Activated CD4-positive, alpha-beta memory T cell treated with anti-CD3 and anti-CD28 coated beads for 36 hours (primary cell): ENCODE measurements around the gene EXOC2. TPM values are rescaled to one million over a fixed set of nuclear protein-coding genes. Genes with fewer than 3 reads are reported as not detected.

Experiments used
- CTCF ChIA-PET: fragments of 350-600 bp; sonication (Branson Sonifier 250); formaldehyde crosslinking; loops from one replicate; lab custom pipeline; 2021; ENCODE audit warnings: antibody characterized with exemption, inconsistent platforms; lab: Charles Lee
- POLR2A ChIA-PET: fragments of 350-600 bp; sonication (Branson Sonifier 250); formaldehyde crosslinking; loops from one replicate; lab custom pipeline; 2021; ENCODE audit warnings: antibody characterized with exemption; lab: Charles Lee
- DNase-seq: peaks from one replicate; pipeline ENCODE4 v3.0.0-alpha.2; 2020
- H3K27ac Mint-ChIP-seq: one replicate; pipeline ENCODE4 v1.8.0; 2021; ENCODE audit warnings: mixed read lengths
- H3K27me3 Mint-ChIP-seq: one replicate; pipeline ENCODE4 v1.8.0; 2021; ENCODE audit warnings: mixed read lengths
- H3K36me3 Mint-ChIP-seq: one replicate; pipeline ENCODE4 v1.8.0; 2021; ENCODE audit warnings: mixed read lengths
- H3K4me1 Mint-ChIP-seq: one replicate; pipeline ENCODE4 v1.8.0; 2021; ENCODE audit warnings: low read depth, mixed read lengths
- H3K4me3 Mint-ChIP-seq: one replicate; pipeline ENCODE4 v1.8.0; 2021; ENCODE audit warnings: mild to moderate bottlenecking, mixed read lengths
- H3K9me3 Mint-ChIP-seq: one replicate; pipeline ENCODE4 v1.8.0; 2021; ENCODE audit warnings: mixed read lengths
- intact Hi-C: fragments of 100-400 bp; cut with micrococcal nuclease; formaldehyde crosslinking; loops from one replicate; pipeline ENCODE4 v1.15.1; 2023
- total RNA-seq, 2 experiments: library from RNA; stranded (reverse); gene quantifications; one replicate each; pipeline ENCODE4 v1.2.3, GENCODE V29; 2021

Gene EXOC2
- total RNA-seq, 2 experiments from 2014 or later: 40.5 to 42.3 TPM

DNA sequence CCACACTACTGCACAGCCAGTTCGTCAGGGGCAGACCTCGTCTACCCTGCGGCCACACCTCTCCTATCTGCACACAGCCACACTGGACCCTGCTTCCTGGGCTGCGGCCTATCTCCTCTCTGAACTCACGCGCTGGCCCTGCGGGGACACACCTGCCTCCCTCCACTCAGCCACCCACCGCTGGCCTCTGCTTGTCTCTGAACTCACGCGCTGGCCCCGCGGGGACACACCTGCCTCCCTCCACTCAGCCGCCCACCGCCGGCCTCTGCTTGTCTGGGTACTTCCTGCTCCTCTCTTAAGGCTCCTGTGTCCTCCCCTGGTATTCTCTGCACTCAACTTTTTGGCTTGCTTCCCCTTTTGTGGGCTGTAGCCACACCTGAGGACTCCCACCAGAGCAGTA is 88.4 kb downstream of the EXOC2 start:
- Mint-ChIP-seq H3K36me3 (peaks cover 23% of the 10 kb centered on the region), H3K4me3 (no peak overlapping the region), H3K27me3 (no peaks in the 10 kb centered on the region), H3K27ac (no peak overlapping the region), H3K4me1 (no peaks in the 10 kb centered on the region), H3K9me3 (no peaks in the 10 kb centered on the region)
- intact Hi-C loops: no loop called here
- DNase-seq: no peak
- ChIA-PET CTCF (no interaction called here), POLR2A (no interaction called here)

DNA sequence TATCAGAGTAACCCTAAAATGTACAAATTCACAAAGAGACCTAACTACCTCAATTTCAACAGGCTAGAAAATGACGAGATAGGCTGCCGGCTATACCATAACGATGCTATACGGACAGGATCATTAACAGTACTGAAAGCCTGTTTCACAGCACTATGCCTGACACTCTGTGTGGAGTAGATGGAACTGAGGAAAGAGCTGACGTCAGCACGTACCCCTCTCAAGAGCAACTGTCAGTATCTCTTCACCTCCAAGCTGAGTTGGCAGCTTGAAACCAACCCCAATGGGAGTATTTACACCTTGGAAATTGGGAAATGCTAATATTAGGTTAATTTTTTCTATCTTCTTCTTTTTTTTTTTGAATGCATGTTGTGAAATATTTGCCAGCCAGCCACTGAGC is 89.7 kb downstream of the EXOC2 start:
- DNase-seq: no peak
- no peak overlapping the region for H3K27ac Mint-ChIP-seq
- ChIA-PET POLR2A (interaction anchor here (0.6 kb wide), 1 partner anchor 238 kb away, joined by 3 read pairs; no protein-coding TSS in a partner anchor), CTCF (interaction anchor here (0.7 to 1.0 kb wide), 2 partner anchors 119 to 134 kb away, joined by 3 to 4 read pairs; no protein-coding TSS in a partner anchor)
- no peaks in the 10 kb centered on the region for H3K27me3 Mint-ChIP-seq
- H3K4me1 Mint-ChIP-seq: no peaks in the 10 kb centered on the region
- no peak overlapping the region for H3K4me3 Mint-ChIP-seq
- peaks cover 18% of the 10 kb centered on the region for H3K36me3 Mint-ChIP-seq
- intact Hi-C loops: no loop called here
- no peaks in the 10 kb centered on the region for H3K9me3 Mint-ChIP-seq

DNA sequence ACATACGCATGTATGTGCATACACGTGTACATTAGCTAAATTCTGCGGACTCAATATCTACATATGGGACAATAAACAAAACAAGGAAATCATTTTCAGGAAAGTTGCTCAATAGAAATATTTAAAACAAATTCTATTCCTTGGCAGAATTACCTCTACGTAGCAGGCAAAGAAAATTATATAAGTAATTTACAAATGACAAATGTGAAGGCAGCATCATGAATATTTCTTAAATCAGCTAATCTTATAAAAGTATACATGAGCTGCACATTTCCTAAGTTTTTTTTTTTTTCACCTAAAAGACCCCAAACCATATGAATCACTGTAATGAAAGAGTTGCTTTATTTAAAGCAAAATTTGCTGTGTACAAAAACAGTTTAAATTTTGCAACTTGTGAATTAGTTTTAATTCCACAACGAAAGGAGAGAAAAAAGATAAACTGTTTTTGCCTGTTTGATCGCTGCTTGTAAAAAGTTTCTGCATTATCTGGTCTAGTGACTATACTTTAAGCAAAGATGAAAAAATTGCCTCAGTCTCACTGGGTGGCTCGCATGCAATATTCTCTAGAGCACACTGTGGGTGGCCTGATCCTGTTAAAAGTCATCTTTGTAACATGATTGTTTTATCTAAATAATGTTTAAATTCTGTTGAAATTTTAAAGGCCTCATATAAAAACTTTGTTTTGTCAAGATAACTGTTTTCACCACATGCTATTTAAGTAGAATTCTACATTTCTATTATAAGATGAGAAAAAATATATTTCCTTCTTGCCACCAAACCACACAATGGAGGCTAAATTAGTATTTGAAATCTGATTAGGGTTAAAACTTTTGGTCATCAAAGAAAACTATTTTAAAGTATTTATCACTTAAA is 93.1 kb downstream of the EXOC2 start:
- intact Hi-C loops: loop anchor here (10.0 kb wide), 1 partner anchor 295 kb away; no protein-coding TSS in a partner anchor
- Mint-ChIP-seq H3K27me3 (no peaks in the 10 kb centered on the region), H3K36me3 (no peaks in the 10 kb centered on the region), H3K27ac (no peak overlapping the region), H3K4me1 (no peaks in the 10 kb centered on the region), H3K9me3 (no peaks in the 10 kb centered on the region), H3K4me3 (no peak overlapping the region)
- ChIA-PET CTCF (no interaction called here), POLR2A (no interaction called here)
- no peak for DNase-seq

DNA sequence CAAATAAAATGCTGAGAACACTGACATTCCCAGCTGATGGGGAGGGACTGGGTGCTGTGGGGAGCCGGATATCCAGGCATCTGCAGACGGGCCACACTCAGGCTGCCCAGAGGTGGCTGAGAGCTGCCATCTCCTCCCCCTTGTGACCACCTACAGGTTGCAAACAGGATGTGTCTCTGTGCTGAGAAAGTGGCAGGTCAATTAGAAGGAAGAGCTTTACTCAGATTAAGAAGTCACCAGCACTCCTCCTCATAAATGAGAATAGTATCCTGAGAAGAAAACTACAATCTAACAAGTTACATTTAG is 99.1 kb downstream of the EXOC2 start:
- H3K9me3 Mint-ChIP-seq: no peaks in the 10 kb centered on the region
- CTCF ChIA-PET: interaction anchor here (0.8 to 3.8 kb wide), 31 partner anchors 10 to 843 kb away, joined by 3 to 32 read pairs (median 5); partner anchors contain the start of gene IRF4
- intact Hi-C loops: loop anchor here (1.0 to 10.0 kb wide), 6 partner anchors 128 to 803 kb away; no protein-coding TSS in a partner anchor

DNA sequence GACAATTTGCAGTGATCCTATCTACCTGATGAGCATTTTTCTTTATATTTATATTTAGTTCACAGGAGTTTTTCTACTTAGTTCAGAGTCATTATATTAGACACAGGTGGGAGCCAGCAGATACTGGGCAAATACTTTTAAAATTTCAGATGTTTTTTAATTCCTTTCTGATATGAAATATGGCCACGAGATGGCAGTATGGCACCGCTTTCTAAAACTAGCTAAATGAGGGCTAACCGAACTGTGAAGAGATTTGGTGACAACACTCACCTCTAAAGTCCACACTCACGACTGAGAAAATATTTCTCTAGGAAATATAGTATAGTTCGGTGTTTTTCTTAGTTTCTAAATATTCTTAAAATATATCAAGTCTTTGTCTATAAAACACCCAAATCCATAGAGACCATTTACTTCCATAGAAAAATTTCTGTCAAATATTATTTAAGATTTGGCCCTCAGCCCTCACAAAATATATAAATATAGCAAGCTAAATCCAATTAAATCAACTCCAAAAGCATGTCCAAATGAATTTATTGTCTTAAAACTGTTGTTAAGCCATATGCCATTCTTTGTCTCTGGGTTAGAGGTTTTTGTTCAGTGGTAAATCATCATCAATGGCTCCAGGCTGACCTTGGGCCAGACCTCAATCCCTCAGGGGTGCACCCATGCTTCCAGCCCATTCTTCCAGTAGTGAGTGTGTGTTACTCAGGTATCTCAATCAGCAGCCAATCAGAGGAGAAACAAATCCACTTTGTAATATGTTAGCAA is 99.6 kb downstream of the EXOC2 start:
- ChIA-PET CTCF (interaction anchor here (0.7 to 3.8 kb wide), 54 partner anchors 10 to 844 kb away, joined by 3 to 32 read pairs (median 4); partner anchors contain the start of gene IRF4), POLR2A (no interaction called here)
- DNase-seq: peak; percentile 75
- Mint-ChIP-seq H3K9me3 (no peaks in the 10 kb centered on the region), H3K27ac (no peak overlapping the region), H3K4me3 (no peak overlapping the region), H3K27me3 (no peaks in the 10 kb centered on the region), H3K36me3 (peaks cover 26% of the 10 kb centered on the region), H3K4me1 (peaks cover 5% of the 10 kb centered on the region)
- intact Hi-C loops: loop anchor here (1.0 to 10.0 kb wide), 6 partner anchors 129 to 803 kb away; no protein-coding TSS in a partner anchor

More for the DNA sequence above, 99.1 kb downstream of the EXOC2 start:
- POLR2A ChIA-PET: no interaction called here
- Mint-ChIP-seq H3K27ac (no peak overlapping the region), H3K4me3 (no peak overlapping the region), H3K36me3 (peaks cover 26% of the 10 kb centered on the region), H3K27me3 (no peaks in the 10 kb centered on the region), H3K4me1 (peaks cover 5% of the 10 kb centered on the region)
- DNase-seq: no peak

DNA sequence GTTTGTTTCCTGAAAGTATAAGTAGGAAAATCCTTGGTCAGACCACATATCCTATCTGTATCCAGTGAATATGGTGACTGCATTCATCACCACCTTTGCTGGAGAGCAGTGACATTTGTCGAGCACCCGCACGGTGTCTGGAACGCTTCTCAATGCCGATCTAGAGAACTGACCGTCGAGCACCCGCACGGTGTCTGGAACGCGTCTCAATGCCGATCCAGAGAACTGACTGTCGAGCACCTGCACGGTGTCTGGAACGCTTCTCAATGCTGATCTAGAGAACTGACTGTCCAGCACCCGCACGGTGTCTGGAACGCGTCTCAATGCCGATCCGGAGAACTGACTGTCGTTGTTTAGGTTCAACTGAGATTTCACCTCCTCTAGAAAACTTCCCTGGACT is 103.8 kb downstream of the EXOC2 start:
- no peak overlapping the region for H3K27ac Mint-ChIP-seq
- intact Hi-C loops: no loop called here
- DNase-seq: no peak
- ChIA-PET CTCF (interaction anchor here (0.6 to 2.8 kb wide), 2 partner anchors 133 to 793 kb away, joined by 3 to 10 read pairs; no protein-coding TSS in a partner anchor), POLR2A (no interaction called here)
- H3K9me3 Mint-ChIP-seq: no peaks in the 10 kb centered on the region
- H3K27me3 Mint-ChIP-seq: no peaks in the 10 kb centered on the region
- peaks cover 11% of the 10 kb centered on the region for H3K4me1 Mint-ChIP-seq
- H3K4me3 Mint-ChIP-seq: no peak overlapping the region
- peaks cover 26% of the 10 kb centered on the region for H3K36me3 Mint-ChIP-seq

DNA sequence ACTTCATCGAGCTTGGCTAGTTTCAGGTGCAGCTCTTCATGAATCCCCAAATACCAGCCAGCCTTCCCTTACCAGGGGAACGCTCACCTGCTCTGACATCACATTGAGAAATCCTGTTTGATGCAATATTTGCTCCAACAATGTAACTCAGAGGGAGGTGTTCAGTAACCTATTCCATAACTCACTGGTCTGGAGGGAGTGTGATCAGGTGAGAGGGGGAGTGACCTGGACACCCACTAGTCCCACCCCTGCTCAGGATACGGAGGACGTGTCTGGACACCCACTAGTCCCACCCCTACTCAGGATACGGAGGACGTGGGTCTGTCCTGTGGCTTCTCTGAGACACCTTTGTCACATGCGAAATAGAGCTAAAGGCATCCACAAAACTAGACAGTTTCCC is 106.4 kb downstream of the EXOC2 start:
- no peak overlapping the region for H3K27ac Mint-ChIP-seq
- POLR2A ChIA-PET: no interaction called here

DNA sequence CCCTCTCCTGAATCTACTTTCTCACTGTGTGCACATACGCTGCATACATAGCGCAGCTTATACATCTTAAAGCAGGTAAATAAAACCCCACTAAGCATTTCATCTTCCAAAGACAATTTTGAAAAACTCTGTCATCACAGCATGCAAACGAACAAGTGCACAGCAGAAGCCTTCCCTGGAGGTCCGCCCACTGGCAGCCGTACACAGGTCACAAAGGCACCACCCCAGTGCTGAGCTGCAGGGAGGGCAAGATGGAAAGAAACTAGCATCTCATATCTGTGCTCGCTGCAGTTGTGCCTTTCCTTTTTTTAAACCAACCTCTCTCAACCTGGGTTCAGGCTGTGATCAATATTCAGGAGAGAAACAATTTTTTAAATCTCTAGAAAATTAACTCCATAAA is 109.3 kb downstream of the EXOC2 start:
- no peaks in the 10 kb centered on the region for H3K36me3 Mint-ChIP-seq
- no peaks in the 10 kb centered on the region for H3K27me3 Mint-ChIP-seq
- no peak overlapping the region for H3K4me3 Mint-ChIP-seq
- no peaks in the 10 kb centered on the region for H3K9me3 Mint-ChIP-seq
- no peak for DNase-seq
- POLR2A ChIA-PET: interaction anchor here (0.6 kb wide), 1 partner anchor 14 kb away, joined by 3 read pairs; no protein-coding TSS in a partner anchor
- CTCF ChIA-PET: interaction anchor here (2.5 kb wide), 1 partner anchor 10 kb away, joined by 26 read pairs; no protein-coding TSS in a partner anchor
- H3K27ac Mint-ChIP-seq: peak overlapping the region; percentile 3
- peaks cover 19% of the 10 kb centered on the region for H3K4me1 Mint-ChIP-seq
- intact Hi-C loops: no loop called here

More for the DNA sequence above, 106.4 kb downstream of the EXOC2 start:
- DNase-seq: no peak
- Mint-ChIP-seq H3K36me3 (peaks cover 20% of the 10 kb centered on the region), H3K4me1 (peaks cover 19% of the 10 kb centered on the region), H3K9me3 (no peaks in the 10 kb centered on the region), H3K27me3 (no peaks in the 10 kb centered on the region), H3K4me3 (no peak overlapping the region)
- intact Hi-C loops: no loop called here
- CTCF ChIA-PET: no interaction called here

DNA sequence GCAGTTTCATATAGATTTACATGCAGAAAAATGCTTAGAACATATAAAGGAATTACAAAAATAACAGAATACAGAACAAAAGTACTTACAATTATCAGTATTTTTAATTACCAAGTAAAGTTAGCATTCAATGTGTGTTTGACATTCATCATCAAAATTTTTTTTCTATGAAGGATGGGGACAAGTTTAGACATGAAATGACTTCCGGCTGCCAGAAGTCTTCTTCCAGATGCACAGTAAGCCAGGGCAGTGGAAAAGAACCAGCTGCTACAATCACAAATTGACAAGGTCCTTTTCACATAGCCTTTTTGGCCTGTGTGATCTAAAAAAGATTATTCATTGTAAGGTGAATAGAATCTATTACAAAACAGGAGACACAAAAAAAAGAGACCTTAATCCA is 109.8 kb downstream of the EXOC2 start:
- DNase-seq: no peak
- POLR2A ChIA-PET: interaction anchor here (1.4 kb wide), 1 partner anchor 184 kb away, joined by 3 read pairs; no protein-coding TSS in a partner anchor
- intact Hi-C loops: no loop called here
- H3K27me3 Mint-ChIP-seq: no peaks in the 10 kb centered on the region
- H3K4me3 Mint-ChIP-seq: no peak overlapping the region
- H3K27ac Mint-ChIP-seq: no peak overlapping the region
- no peaks in the 10 kb centered on the region for H3K36me3 Mint-ChIP-seq
- H3K4me1 Mint-ChIP-seq: peaks cover 22% of the 10 kb centered on the region
- CTCF ChIA-PET: interaction anchor here (2.5 kb wide), 1 partner anchor 10 kb away, joined by 26 read pairs; no protein-coding TSS in a partner anchor
- H3K9me3 Mint-ChIP-seq: no peaks in the 10 kb centered on the region

DNA sequence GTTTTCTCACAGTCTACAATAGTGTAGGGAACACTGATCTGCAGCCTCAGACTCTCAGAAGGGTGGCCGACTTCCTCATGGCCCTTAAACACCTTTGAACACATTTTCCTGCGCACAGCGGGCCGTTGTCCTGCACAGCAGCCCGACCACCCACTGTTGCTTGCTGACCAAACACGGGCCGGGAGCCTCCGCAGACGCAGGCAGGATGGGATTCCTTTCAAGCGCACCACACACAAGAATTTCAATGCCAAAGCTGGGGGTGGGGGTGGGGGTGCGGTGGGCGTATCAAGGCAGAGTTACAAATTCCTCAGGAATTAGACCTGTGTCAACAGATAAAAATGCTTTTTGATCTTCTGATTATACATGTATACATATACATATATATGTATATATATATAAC is 110.6 kb downstream of the EXOC2 start:
- ChIA-PET CTCF (interaction anchor here (2.5 kb wide), 1 partner anchor 11 kb away, joined by 26 read pairs; no protein-coding TSS in a partner anchor), POLR2A (interaction anchor here (1.4 kb wide), 1 partner anchor 183 kb away, joined by 3 read pairs; no protein-coding TSS in a partner anchor)
- no peaks in the 10 kb centered on the region for H3K36me3 Mint-ChIP-seq
- no peak overlapping the region for H3K4me3 Mint-ChIP-seq
- DNase-seq: no peak
- H3K9me3 Mint-ChIP-seq: no peaks in the 10 kb centered on the region
- peaks cover 18% of the 10 kb centered on the region for H3K4me1 Mint-ChIP-seq
- H3K27me3 Mint-ChIP-seq: no peaks in the 10 kb centered on the region
- H3K27ac Mint-ChIP-seq: no peak overlapping the region
- intact Hi-C loops: no loop called here

DNA sequence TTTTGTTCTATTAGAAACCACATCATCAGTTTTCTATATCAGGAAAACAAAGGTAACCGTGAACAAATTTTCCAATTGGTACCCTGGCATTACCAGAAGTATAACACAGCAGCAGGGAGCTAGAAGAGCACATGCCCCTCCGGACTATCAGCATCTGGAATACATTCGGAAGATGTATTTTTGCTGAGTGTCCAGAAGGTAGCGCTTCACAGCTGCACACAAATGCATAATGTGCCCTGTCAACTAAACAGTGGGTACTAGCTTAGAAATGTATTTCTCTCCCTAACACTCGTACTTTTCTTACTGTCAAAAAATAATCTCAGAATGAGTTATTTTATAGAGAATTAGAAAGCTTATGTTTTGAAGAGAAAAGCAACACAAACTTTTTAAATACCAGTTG is 113.6 kb downstream of the EXOC2 start:
- Mint-ChIP-seq H3K4me1 (peaks cover 21% of the 10 kb centered on the region), H3K4me3 (no peak overlapping the region), H3K27me3 (no peaks in the 10 kb centered on the region), H3K36me3 (peaks cover 14% of the 10 kb centered on the region), H3K27ac (no peak overlapping the region), H3K9me3 (peaks cover 6% of the 10 kb centered on the region)
- DNase-seq: no peak
- POLR2A ChIA-PET: no interaction called here
- CTCF ChIA-PET: interaction anchor here (1.6 kb wide), 1 partner anchor 14 kb away, joined by 8 read pairs; no protein-coding TSS in a partner anchor
- intact Hi-C loops: no loop called here
